Fibroblast of lung (primary cell): ENCODE results near the gene ADGRB3. TPM values are rescaled to one million over a fixed set of nuclear protein-coding genes. Genes with fewer than 3 reads are reported as not detected.

ENCODE experiments used
- DNase-seq, 2 donors: peaks; one replicate each; pipeline versions ENCODE4 v3.0.0 to v3.0.0-alpha.2; 2010; ENCODE audit warnings: low read depth in 2 of 2
- H2AFZ ChIP-seq: 2 replicates; pipeline ENCODE4 v1.5.1; 2012; ENCODE audit warnings: low read length, control low read depth, inconsistent platforms
- H3K27ac ChIP-seq: 2 replicates; pipeline ENCODE4 v1.5.1; 2011; ENCODE audit warnings: low read length, control low read depth; ENCODE audit not compliant: insufficient read depth
- H3K27me3 ChIP-seq: 2 replicates; pipeline ENCODE4 v1.5.1; 2011; ENCODE audit warnings: mild to moderate bottlenecking, low read length; ENCODE audit not compliant: control insufficient read depth, insufficient read depth
- H3K36me3 ChIP-seq: 2 replicates; pipeline ENCODE4 v1.5.1; 2011; ENCODE audit warnings: low read length; ENCODE audit not compliant: control insufficient read depth, insufficient read depth
- H3K4me1 ChIP-seq: 2 replicates; pipeline ENCODE4 v1.5.1; 2011; ENCODE audit warnings: low read length; ENCODE audit not compliant: control insufficient read depth, insufficient read depth; ENCODE audit errors: extremely low read depth
- H3K4me2 ChIP-seq: 2 replicates; pipeline ENCODE4 v1.5.1; 2011; ENCODE audit warnings: low read length, control low read depth; ENCODE audit not compliant: insufficient read depth; ENCODE audit errors: extremely low read depth
- H3K4me3 ChIP-seq, 4 experiments: fragments of 200-600 bp in 1 of 4; sonication (generic) in 1 of 4; replicated peaks in 1 of 4; 2 replicates each; pipeline ENCODE4 v1.5.1; 2011 to 2016; ENCODE audit warnings: low read length in 4 of 4, low read depth in 3 of 4, mild to moderate bottlenecking in 3 of 4, control low read depth in 2 of 4, inconsistent platforms in 1 of 4, mixed read lengths in 1 of 4; ENCODE audit not compliant: insufficient read depth in 1 of 4; ENCODE audit errors: control extremely low read depth in 1 of 4
- H3K79me2 ChIP-seq: 2 replicates; pipeline ENCODE4 v1.5.1; 2012; ENCODE audit warnings: mild to moderate bottlenecking, low read length, inconsistent platforms; ENCODE audit not compliant: control insufficient read depth, insufficient read depth
- H3K9ac ChIP-seq: 2 replicates; pipeline ENCODE4 v1.5.1; 2011; ENCODE audit warnings: mild to moderate bottlenecking, low read length, control low read depth; ENCODE audit not compliant: insufficient read depth
- H3K9me3 ChIP-seq: 2 replicates; pipeline ENCODE4 v1.5.1; 2012; ENCODE audit warnings: low read depth, low read length; ENCODE audit not compliant: control insufficient read depth, insufficient read depth
- H4K20me1 ChIP-seq: 2 replicates; pipeline ENCODE4 v1.5.1; 2011; ENCODE audit warnings: low read length; ENCODE audit not compliant: control insufficient read depth, insufficient read depth; ENCODE audit errors: extremely low read depth
- EZH2 ChIP-seq: IDR thresholded peaks from 2 replicates; pipeline ENCODE4 v1.5.1; 2012; ENCODE audit warnings: low read length, control low read depth, mild to moderate bottlenecking; ENCODE audit errors: missing control alignments
- polyA plus RNA-seq, 2 donors: library from polyadenylated mRNA; depleted of rRNA in 1 of 2; stranded (reverse) in 1 of 2; unstranded in 1 of 2; fragments of >200 nt; gene quantifications; 2 replicates each; pipeline ENCODE4 v1.2.1, GENCODE V29; 2011 to 2012; ENCODE audit warnings: missing spikeins in 1 of 2
- total RNA-seq: library from RNA; depleted of rRNA; stranded (reverse); fragments of >200 nt; gene quantifications from 2 replicates; pipeline ENCODE4 v1.2.1, GENCODE V29; 2014
- TF ChIP-seq, protein P1 (sequence below), 2 donors: IDR thresholded peaks in 1 of 2; conservative IDR thresholded peaks in 1 of 2; 1 replicate in 1 of 2; 2 replicates in 1 of 2; pipeline ENCODE4 v1.5.1; 2011 to 2012; ENCODE audit warnings: low read length in 2 of 2, control low read depth in 1 of 2, inconsistent platforms in 1 of 2, low read depth in 1 of 2, mild to moderate bottlenecking in 1 of 2

Gene ADGRB3
- total and polyA plus RNA-seq, 2 donors (not counting 1 experiment from before 2014, with no cell fraction given): 0.33 TPM; not detected in 1

DNA sequence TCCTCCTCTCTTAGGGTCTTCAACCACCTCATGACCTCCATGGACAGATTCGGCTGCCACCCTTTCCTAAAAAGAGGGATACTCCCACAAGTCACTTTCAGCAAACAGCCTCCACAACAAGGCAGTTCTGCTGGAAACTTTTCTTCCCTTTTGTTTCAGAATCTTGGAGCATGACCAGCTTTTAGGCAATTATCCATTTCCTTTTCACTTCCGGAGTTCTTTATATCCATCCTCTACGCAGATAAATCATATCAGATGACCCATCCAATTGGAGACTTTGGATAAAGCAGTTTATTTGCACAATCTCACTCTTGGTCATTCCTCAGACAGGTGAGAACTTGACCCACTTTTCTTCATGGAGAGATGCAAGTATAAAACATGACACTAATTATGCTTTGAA is 763.2 kb downstream of the ADGRB3 start:
- no peak for DNase-seq
- Histone ChIP-seq H3K36me3 (no peaks in the 10 kb centered on the region), H3K4me2 (no peak overlapping the region), H2AFZ (no peak overlapping the region), H4K20me1 (no peaks in the 10 kb centered on the region), H3K4me3 (no peak overlapping the region), H3K79me2 (no peaks in the 10 kb centered on the region), H3K4me1 (no peaks in the 10 kb centered on the region), H3K9ac (no peak overlapping the region), H3K9me3 (no peaks in the 10 kb centered on the region), H3K27ac (no peak overlapping the region), H3K27me3 (no peaks in the 10 kb centered on the region)
- TF ChIP-seq, protein P1, sequence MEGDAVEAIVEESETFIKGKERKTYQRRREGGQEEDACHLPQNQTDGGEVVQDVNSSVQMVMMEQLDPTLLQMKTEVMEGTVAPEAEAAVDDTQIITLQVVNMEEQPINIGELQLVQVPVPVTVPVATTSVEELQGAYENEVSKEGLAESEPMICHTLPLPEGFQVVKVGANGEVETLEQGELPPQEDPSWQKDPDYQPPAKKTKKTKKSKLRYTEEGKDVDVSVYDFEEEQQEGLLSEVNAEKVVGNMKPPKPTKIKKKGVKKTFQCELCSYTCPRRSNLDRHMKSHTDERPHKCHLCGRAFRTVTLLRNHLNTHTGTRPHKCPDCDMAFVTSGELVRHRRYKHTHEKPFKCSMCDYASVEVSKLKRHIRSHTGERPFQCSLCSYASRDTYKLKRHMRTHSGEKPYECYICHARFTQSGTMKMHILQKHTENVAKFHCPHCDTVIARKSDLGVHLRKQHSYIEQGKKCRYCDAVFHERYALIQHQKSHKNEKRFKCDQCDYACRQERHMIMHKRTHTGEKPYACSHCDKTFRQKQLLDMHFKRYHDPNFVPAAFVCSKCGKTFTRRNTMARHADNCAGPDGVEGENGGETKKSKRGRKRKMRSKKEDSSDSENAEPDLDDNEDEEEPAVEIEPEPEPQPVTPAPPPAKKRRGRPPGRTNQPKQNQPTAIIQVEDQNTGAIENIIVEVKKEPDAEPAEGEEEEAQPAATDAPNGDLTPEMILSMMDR (conservative IDR thresholded peaks at IDR 0.05 in 1 of 2, IDR thresholded peaks at IDR 0.05 in 1 of 2; ENCODE audit: low read depth in 1 of 2, low read length in 2 of 2): no peak
- TF ChIP-seq EZH2: no peak

DNA sequence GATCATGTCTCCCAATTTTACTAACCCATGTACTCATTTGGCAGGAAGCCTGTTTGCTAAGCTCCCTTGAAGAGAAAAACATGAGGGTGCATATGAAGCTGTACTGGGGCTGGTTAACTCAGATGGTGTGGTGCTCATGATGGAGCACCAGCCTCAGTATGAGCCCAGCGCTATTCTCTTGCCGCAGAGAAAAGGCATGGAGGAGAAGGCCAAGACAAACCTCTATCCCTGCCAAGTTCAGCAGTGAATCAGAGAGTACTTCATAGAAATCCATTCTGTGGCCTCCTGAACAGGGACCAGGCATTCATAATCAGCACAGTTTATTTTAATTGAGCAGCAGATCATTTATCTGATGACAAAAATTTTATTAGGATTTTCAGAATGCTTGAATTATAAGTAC is 763.6 kb downstream of the ADGRB3 start:
- Histone ChIP-seq H3K36me3 (no peaks in the 10 kb centered on the region), H3K79me2 (no peaks in the 10 kb centered on the region), H3K27me3 (no peaks in the 10 kb centered on the region), H2AFZ (no peak overlapping the region), H3K4me3 (no peak overlapping the region), H3K4me1 (no peaks in the 10 kb centered on the region), H4K20me1 (no peaks in the 10 kb centered on the region), H3K27ac (no peak overlapping the region), H3K9ac (no peak overlapping the region), H3K9me3 (no peaks in the 10 kb centered on the region), H3K4me2 (no peak overlapping the region)
- TF ChIP-seq EZH2: no peak
- TF ChIP-seq, protein P1 (conservative IDR thresholded peaks at IDR 0.05 in 1 of 2, IDR thresholded peaks at IDR 0.05 in 1 of 2; ENCODE audit: low read depth in 1 of 2, low read length in 2 of 2): no peak
- DNase-seq: peak; percentile 35 to 56

DNA sequence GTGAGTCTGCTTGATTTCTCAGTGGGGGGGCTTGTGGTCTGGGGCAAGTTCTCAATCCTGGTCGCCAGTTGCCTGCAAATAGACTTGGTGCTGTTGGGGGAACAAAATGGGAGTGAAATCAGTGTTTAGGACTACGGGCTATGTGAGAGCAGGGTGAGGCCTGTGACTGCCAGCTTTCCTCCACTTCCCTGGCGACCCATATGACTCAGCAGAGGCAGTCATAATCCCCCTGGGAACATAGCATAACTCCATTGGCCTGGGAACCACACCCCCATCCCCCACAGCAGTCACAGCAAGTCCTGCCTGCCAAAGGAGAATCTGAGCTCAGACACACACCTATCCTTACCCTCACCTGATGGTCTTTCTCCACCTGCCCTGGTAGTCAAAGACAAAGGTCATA is 773.8 kb downstream of the ADGRB3 start:
- H3K4me1 ChIP-seq: no peaks in the 10 kb centered on the region
- no peak overlapping the region for H3K27ac ChIP-seq
- no peaks in the 10 kb centered on the region for H3K9me3 ChIP-seq
- no peaks in the 10 kb centered on the region for H3K79me2 ChIP-seq
- H4K20me1 ChIP-seq: no peaks in the 10 kb centered on the region
- DNase-seq: no peak
- H3K4me2 ChIP-seq: no peak overlapping the region
- no peak overlapping the region for H2AFZ ChIP-seq
- no peaks in the 10 kb centered on the region for H3K27me3 ChIP-seq
- no peak overlapping the region for H3K4me3 ChIP-seq
- H3K9ac ChIP-seq: no peak overlapping the region
- no peak for TF ChIP-seq EZH2
- TF ChIP-seq, protein P1 (conservative IDR thresholded peaks at IDR 0.05 in 1 of 2, IDR thresholded peaks at IDR 0.05 in 1 of 2; ENCODE audit: low read depth in 1 of 2, low read length in 2 of 2): no peak
- no peaks in the 10 kb centered on the region for H3K36me3 ChIP-seq
